Thoracic aorta (tissue), 2 donors: Measurements from ENCODE around the gene IL36B. TPM values are rescaled to one million over a fixed set of nuclear protein-coding genes. Genes with fewer than 3 reads are reported as not detected.

ENCODE experiments used
- ATAC-seq: fragments of 150-250 bp; one replicate; pipeline ENCODE4 v1.8.0; 2017; ENCODE audit warnings: low read depth; ENCODE audit not compliant: insufficient number of reproducible peaks, low FRiP score
- DNase-seq: peaks from one replicate; pipeline ENCODE4 v3.0.0-alpha.2; 2020; ENCODE audit warnings: low spot score
- H3K27ac ChIP-seq, 2 donors: fragments of 200-600 bp; sonication (generic); 1 replicate in 1 of 2; 2 replicates in 1 of 2; pipeline ENCODE4 v1.5.1; 2016; ENCODE audit warnings: mild to moderate bottlenecking in 2 of 2, moderate library complexity in 2 of 2
- H3K27me3 ChIP-seq: fragments of 200-600 bp; sonication (generic); replicated peaks from 2 replicates; pipeline ENCODE4 v1.6.0; 2016; ENCODE audit warnings: mild to moderate bottlenecking; ENCODE audit not compliant: insufficient read depth
- H3K36me3 ChIP-seq: fragments of 200-600 bp; sonication (generic); one replicate; pipeline ENCODE4 v1.5.1; 2016
- H3K4me1 ChIP-seq, 2 donors: fragments of 200-600 bp; sonication (generic); 1 replicate in 1 of 2; 2 replicates in 1 of 2; pipeline versions ENCODE4 v1.5.1 to v1.6.0; 2016; ENCODE audit warnings: low read depth in 2 of 2, mild to moderate bottlenecking in 1 of 2; ENCODE audit not compliant: control insufficient read depth in 1 of 2
- H3K4me3 ChIP-seq: fragments of 200-600 bp; sonication (generic); 2 replicates; pipeline ENCODE4 v1.5.1; 2016; ENCODE audit warnings: mild to moderate bottlenecking
- H3K9me3 ChIP-seq: fragments of 200-600 bp; sonication (generic); 2 replicates; pipeline ENCODE4 v1.5.1; 2016
- total RNA-seq, 2 donors: library from RNA; depleted of rRNA; stranded (reverse); fragments of >200 nt; gene quantifications; one replicate each; pipeline versions ENCODE4 v1.1.0 to v1.2.3, GENCODE V29; 2016
- TF ChIP-seq, protein P1 (sequence below): fragments of 200-600 bp; sonication (generic); IDR thresholded peaks from one replicate; pipeline ENCODE4 v1.5.1; 2019; ENCODE audit warnings: antibody characterized with exemption

The IL36B gene
- total RNA-seq, 2 donors from 2014 or later = not detected

GRCh38 chr2:113002677-113003076, 50.0 kb downstream of the IL36B start:
- ATAC-seq (no peak), DNase-seq (no peak)
- Histone ChIP-seq H3K27ac (no peak overlapping the region), H3K4me3 (no peak overlapping the region), H3K9me3 (no peaks in the 10 kb centered on the region), H3K27me3 (no peaks in the 10 kb centered on the region), H3K36me3 (no peaks in the 10 kb centered on the region), H3K4me1 (no peaks in the 10 kb centered on the region)
- TF ChIP-seq, protein P1, sequence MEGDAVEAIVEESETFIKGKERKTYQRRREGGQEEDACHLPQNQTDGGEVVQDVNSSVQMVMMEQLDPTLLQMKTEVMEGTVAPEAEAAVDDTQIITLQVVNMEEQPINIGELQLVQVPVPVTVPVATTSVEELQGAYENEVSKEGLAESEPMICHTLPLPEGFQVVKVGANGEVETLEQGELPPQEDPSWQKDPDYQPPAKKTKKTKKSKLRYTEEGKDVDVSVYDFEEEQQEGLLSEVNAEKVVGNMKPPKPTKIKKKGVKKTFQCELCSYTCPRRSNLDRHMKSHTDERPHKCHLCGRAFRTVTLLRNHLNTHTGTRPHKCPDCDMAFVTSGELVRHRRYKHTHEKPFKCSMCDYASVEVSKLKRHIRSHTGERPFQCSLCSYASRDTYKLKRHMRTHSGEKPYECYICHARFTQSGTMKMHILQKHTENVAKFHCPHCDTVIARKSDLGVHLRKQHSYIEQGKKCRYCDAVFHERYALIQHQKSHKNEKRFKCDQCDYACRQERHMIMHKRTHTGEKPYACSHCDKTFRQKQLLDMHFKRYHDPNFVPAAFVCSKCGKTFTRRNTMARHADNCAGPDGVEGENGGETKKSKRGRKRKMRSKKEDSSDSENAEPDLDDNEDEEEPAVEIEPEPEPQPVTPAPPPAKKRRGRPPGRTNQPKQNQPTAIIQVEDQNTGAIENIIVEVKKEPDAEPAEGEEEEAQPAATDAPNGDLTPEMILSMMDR = no peak

DNA sequence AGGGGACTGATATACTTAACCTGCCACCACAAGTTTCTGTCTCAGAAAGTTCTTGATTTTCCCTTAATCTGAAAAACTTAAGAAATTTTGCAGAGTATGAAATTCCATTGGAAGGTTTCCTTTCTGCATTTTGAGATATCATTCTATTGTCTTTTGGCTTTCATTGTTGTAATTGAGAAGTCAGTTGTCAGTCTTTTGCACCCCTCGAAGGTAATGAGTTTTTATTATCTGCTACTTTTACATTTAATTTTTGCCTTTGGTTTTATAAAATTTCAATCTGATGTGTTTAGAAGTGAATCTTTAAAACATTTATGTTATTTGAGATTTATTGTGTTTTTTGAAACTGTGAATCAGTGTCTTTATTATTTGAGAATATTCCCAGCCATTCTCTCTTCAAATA, 52.2 kb downstream of the IL36B start:
- Histone ChIP-seq H3K4me1 (no peaks in the 10 kb centered on the region), H3K9me3 (no peaks in the 10 kb centered on the region), H3K36me3 (no peaks in the 10 kb centered on the region), H3K4me3 (no peak overlapping the region), H3K27ac (no peak overlapping the region), H3K27me3 (no peaks in the 10 kb centered on the region)
- no peak for ATAC-seq
- DNase-seq = no peak
- TF ChIP-seq, protein P1 = no peak

GRCh38 chr2:112997151-112997550, 55.5 kb downstream of the IL36B start:
- Histone ChIP-seq H3K4me1 (no peaks in the 10 kb centered on the region), H3K36me3 (no peaks in the 10 kb centered on the region), H3K4me3 (no peak overlapping the region), H3K27me3 (no peaks in the 10 kb centered on the region), H3K27ac (no peak overlapping the region), H3K9me3 (peaks cover 1% of the 10 kb centered on the region)
- TF ChIP-seq, protein P1 = no peak
- no peak for ATAC-seq
- no peak for DNase-seq

DNA sequence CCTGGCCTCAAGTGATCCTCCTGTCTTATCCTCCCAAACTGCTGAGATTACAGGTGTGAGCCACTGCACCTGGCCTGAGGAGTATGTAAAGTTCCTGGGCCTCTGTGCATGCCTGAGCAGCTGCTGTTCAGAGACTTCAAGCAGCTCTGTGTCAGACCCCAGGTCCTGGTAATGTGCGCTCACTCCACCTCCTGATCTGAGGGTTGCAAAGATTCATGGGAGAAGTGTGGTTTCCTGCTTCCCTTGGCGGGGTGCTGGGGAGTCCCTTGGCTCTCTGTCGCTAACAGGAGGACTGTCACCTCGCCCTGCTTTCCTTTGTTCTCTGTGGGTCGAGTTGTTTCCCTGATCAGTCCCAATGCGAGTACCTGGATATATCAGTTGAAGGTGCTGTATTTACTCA, 56.0 kb downstream of the IL36B start:
- DNase-seq = no peak
- peaks cover 4% of the 10 kb centered on the region for H3K9me3 ChIP-seq
- no peak overlapping the region for H3K27ac ChIP-seq
- H3K36me3 ChIP-seq = no peaks in the 10 kb centered on the region
- H3K4me1 ChIP-seq = no peaks in the 10 kb centered on the region
- TF ChIP-seq, protein P1 = no peak
- H3K4me3 ChIP-seq = no peak overlapping the region
- ATAC-seq = no peak
- H3K27me3 ChIP-seq = no peaks in the 10 kb centered on the region

GRCh38 chr2:112995346-112995920, 57.2 kb downstream of the IL36B start:
- Histone ChIP-seq H3K4me1 (no peaks in the 10 kb centered on the region), H3K4me3 (no peak overlapping the region), H3K27ac (no peak overlapping the region), H3K27me3 (no peaks in the 10 kb centered on the region), H3K9me3 (peaks cover 4% of the 10 kb centered on the region), H3K36me3 (no peaks in the 10 kb centered on the region)
- ATAC-seq = no peak
- TF ChIP-seq, protein P1 = no peak
- no peak for DNase-seq
